GM18867 (cell line): ENCODE results near the gene ALKBH7.
"Not testable (repeated sequence)": the region's sequence is repeated elsewhere in the genome, so short reads cannot be mapped to it uniquely, and the experiment has no call there.

Experiments
- ATAC-seq: cut with Tn5 transposase; IDR thresholded peaks from one replicate; pipeline ENCODE4 v1.9.1; 2021; ENCODE audit warnings: mild to moderate bottlenecking, moderate library complexity; ENCODE audit not compliant: unreplicated experiment

The ALKBH7 gene

DNA sequence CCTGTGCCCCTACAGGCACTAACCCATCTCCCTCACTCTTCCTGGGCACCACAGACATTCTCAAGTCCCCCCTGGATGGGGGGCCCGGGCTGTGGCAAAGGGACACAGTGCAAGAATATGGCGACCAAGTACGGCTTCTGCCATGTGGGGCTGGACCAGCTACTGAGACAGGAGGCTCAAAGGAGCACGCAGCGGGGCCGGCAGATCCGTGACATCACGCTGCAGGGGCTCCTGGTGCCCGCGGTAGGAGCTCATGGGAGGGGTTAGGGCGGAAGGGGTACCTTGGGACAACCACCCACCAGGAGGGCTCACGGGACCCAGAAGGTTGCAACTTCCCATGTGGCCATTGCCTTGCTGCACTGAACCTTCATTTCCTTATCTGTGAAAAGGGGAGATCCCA is 23.7 kb downstream of the ALKBH7 start:
- no peak for ATAC-seq

DNA sequence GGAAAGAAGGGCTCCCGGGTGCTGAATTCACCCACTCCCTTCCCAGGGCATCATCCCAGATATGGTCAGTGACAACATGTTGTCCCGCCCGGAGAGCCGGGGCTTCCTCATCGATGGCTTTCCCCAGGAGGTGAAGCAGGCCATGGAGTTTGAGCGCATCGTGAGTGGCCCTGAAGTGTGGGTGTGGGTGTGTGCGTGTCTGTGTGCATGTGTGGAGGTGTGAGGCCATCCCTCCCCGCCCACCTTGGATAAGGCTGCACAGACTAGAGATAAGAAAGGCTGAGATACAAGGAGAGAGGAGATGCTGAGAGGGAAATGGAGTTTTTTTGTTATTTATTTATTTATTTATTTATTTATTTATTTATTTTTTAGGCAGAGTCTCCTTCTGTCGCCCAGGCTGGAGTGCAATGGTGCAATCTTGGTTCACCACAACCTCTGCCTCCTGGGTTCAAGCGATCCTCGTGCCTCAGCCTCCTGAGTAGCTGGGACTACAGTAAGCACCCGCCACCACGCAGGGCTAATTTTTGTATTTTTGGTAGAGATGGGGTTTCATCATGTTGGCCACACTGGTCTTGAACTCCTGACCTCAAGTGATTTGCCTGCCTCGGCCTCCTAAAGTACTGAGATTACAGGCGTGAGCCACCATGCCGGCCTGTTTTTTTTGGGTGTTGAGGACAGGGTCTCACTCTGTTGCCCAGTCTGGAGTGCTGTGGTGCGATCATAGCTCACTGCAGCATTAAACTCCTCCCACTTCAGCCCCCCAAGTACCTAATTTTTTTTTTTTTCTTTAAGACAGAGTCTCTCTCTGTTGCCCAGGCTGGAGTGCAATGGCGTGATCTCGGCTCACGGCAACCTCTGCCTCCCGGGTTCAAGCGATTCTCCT is 27.7 kb downstream of the ALKBH7 start:
- ATAC-seq: not testable (repeated sequence)

DNA sequence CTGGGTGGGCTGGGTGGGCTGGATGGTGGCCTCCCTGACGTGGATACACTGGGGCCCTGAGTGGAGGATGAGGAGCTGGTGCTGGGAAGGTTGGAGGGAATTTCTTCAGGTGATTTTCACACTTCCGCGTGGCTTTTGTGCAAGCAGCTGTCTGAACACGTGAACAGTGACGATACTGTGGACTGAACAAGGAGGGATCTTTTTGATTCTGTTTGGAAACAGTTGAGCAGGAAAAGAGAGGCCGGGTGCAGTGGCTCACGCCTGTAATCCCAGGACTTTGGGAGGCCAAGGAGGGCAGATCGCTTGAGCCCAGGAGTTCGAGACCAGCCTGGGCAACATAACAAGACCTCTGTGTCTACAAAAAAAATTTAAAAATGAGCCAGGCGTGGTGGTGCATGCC is 29.5 kb downstream of the ALKBH7 start:
- no peak for ATAC-seq

- no peak for ATAC-seq
Measured at GRCh38 chr19:6402837-6403608, 30.4 kb downstream of the ALKBH7 start.

- ATAC-seq: no peak
Measured at GRCh38 chr19:6406401-6406800, 33.8 kb downstream of the ALKBH7 start.

- ATAC-seq: no peak
Measured at GRCh38 chr19:6409346-6409745, 36.8 kb downstream of the ALKBH7 start.

DNA sequence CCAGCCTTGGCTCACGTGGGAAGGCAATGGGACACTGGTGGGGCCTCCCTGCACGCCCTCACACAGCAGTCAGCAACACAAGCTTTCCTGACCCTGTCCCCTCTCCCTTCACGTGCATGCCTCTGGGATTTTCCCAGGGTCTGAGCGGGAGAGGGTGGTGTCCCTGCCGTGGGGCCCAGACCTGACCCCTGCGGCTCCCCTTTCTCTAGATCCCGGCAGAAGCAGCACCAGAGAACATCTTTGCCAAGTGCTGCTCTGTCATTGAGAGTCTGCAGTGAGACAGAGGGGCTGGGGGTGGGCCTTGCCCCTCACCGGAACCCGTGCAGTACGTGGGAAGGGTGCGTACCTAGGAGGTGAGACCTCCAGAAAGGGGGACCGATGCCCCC is 39.5 kb downstream of the ALKBH7 start:
- ATAC-seq: no peak

GRCh38 chr19:6412447-6413091 is 40.0 kb downstream of the ALKBH7 start:
- no peak for ATAC-seq

DNA sequence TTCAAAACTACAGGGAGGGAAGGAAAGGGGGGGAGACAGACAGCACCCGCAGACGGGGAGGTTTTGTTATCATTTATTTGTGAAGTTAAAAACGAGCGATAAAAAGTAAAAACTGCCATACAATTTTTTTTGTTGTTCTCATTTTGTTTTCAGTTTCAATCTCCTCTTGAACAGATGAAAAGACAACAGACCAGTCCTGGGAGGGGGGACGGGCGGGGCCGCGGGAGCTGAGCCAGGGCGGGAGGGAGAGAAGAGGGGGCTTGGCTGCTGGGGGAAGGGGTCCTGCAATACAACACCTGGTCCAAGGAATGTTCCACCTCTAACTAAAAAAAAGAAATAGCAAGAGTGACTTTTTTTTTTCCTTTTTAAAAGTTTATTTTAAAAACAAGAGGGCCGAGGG is 40.7 kb downstream of the ALKBH7 start:
- ATAC-seq: no peak

DNA sequence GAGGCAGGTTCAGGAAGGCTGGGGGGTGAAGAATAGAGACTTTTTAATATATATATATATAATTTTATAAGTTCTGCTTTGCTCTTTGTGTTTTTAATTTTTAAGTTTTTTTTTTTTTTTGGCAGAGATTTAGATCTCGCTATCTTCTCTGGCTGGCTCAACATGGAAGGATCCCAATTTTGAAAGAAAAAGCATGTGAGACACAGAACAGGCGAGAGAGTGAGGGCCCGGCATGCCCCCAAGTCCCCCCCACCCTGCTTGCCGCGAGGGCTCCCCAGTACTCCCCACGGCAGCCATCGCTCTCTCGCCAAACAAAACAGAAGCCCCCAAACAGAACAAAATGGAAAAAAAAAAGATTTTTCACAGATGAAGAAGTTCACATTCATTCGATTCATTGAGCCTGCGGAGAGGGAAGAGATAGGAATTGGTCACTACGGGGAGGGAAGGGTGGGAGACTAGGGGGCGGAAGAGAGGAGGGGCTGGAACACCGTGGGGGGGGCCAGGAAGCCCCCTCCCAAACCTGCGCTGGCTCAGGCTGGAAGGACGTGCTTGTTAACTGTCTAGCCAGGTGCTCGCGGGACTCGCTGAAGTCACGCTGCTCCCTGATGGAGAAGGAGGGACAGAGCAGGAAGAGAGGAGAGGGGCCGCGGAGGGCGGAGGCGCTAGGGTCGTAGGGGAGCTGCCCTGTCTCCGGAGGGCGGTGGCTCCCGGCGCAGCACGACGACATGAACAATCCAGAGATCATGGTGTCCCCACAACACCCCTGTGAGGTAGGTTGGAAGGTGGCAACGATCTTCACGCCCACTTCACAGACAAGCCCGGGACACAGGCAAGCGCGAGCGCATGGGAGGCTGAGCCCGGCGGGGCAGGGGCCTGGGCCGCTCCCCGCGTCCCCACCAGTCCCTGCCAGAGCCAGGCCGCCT is 41.4 kb downstream of the ALKBH7 start:
- ATAC-seq: no peak

DNA sequence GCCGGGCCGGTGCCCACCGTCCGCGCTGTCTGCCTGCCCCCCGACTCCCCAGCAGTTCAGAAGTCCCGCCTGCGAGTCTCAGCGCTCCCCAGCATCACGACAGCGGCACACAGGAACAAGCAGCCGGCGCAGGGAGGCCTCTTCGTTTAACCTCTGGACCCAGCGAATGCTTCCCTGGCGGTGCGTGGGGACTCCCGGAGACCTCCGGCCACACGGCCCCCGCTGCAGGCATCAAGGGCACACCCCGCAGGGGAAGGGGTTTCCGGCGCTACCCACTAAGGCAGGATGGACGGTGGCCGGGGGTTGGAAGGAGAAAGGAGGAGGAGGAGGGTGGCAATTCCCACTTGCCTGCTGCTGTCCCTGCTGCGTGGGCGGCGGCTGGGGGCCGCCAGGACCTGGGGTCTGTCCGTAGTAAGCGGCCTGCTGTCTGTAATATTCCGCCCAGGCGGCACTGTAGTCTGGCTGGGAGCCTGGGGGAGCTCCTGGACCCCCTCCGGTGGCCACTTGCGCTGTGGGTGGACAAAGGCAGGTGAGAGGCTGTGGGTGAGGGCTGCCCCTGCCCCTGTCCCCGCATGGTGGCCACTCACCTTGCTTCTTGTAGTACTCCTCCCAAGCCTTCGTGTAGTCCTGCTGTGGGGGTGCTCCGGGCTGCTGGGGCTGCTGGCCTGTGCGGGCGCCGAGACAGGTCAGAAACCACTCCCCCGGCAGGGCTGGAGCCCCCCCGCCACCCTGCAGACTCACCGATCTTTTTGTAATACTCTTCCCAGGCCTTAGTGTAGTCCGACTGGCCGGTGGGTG is 42.4 kb downstream of the ALKBH7 start:
- ATAC-seq: no peak

GRCh38 chr19:6415591-6416190 is 43.1 kb downstream of the ALKBH7 start:
- no peak for ATAC-seq

- no peak for ATAC-seq
Measured at GRCh38 chr19:6416658-6417405, 44.2 kb downstream of the ALKBH7 start.

GRCh38 chr19:6417713-6418561 is 45.3 kb downstream of the ALKBH7 start:
- no peak for ATAC-seq

GRCh38 chr19:6418562-6418932 is 46.0 kb downstream of the ALKBH7 start:
- no peak for ATAC-seq

DNA sequence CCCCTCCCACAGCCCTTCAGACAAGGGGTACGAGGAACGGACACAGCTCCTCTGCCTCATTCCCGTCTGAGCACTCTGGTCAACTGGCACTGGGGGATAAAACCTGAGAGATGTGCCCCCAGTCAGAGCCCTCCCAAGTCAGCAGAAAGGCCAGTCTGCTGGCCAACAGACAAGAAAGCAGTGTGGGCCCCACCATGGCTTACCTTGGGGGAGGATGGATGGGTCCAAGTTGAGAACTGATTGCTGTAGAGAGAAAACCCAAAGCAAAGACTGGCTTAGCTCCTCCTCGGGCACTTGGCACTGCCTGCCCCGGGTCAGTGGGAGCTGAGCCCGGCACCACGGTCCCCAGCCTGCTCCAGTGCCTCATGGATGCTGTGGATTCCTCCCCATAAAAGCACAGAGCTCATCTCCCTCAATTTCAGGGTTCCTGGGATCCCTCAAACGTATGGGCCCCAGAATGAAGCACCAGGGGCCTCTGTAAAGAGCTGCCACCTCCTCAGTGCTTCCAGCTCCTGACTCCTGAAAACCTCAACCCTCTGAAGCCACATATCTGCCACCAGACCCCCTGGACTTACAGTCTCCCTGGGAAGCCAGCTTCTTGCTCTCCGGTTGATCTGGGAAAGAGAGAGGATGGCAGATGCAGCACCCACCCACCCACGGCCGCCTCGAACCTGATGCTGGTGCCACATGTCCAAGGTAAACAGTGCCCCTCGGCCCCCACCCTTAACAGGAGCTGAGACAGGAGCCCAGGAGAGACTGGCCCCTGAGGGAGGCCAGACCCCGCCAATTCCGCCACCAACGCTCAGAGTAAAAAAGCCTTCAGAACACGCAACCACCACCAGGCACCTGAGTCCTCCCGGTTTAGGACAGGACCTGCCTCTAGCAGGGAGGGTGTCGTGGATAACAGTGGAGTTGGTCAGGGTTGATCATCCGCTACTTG is 48.8 kb downstream of the ALKBH7 start:
- no peak for ATAC-seq
